Brain microvascular endothelial cell (primary cell): ENCODE results near the gene EBNA1BP2.

Source experiments
- DNase-seq: peaks from one replicate; pipeline ENCODE4 v3.0.0-alpha.2; 2020
- H3K27ac ChIP-seq: fragments of 250-450 bp; sonication (Bioruptor Pico); 2 replicates; pipeline ENCODE4 v1.5.1; 2020; ENCODE audit warnings: mild to moderate bottlenecking, moderate library complexity
- H3K27me3 ChIP-seq: fragments of 250-450 bp; sonication (Bioruptor Pico); replicated peaks from 2 replicates; pipeline ENCODE4 v1.5.1; 2020; ENCODE audit warnings: mild to moderate bottlenecking
- H3K36me3 ChIP-seq: fragments of 250-450 bp; sonication (Bioruptor Pico); replicated peaks from 2 replicates; pipeline ENCODE4 v1.5.1; 2020; ENCODE audit warnings: mild to moderate bottlenecking
- H3K4me3 ChIP-seq: 2 replicates; pipeline ENCODE4 v1.5.1; 2011; ENCODE audit warnings: low read depth, mild to moderate bottlenecking, control low read depth, low read length, moderate library complexity
- CTCF ChIP-seq: IDR thresholded peaks from 2 replicates; pipeline ENCODE4 v1.5.1; 2011; ENCODE audit warnings: low read depth, mild to moderate bottlenecking, moderate library complexity, low read length, control low read depth, inconsistent platforms; ENCODE audit errors: missing control alignments
- in situ Hi-C: cut with HindIII; loops from 2 replicates; pipeline ENCODE4 v1.10.0; 2017; ENCODE audit warnings: low sequenced_read_pairs, low pct_ligation_motif_present

The EBNA1BP2 gene

GRCh38 chr1:43156026-43156425 is 16.1 kb downstream of the EBNA1BP2 start:
- Histone ChIP-seq H3K4me3 (no peak overlapping the region), H3K27ac (no peak overlapping the region), H3K36me3 (no peaks in the 10 kb centered on the region), H3K27me3 (no peaks in the 10 kb centered on the region)
- no peak for DNase-seq
- no peak for TF ChIP-seq CTCF
- in situ Hi-C loops, result no loop called here

GRCh38 chr1:43153443-43153842 is 18.6 kb downstream of the EBNA1BP2 start:
- no peak for DNase-seq
- Histone ChIP-seq H3K27ac (no peak overlapping the region), H3K27me3 (no peaks in the 10 kb centered on the region), H3K36me3 (no peaks in the 10 kb centered on the region), H3K4me3 (no peak overlapping the region)
- in situ Hi-C loops, result no loop called here
- no peak for TF ChIP-seq CTCF

- in situ Hi-C loops, result no loop called here
- no peak overlapping the region for H3K27ac ChIP-seq
Observed at GRCh38 chr1:43152866-43153265, 19.2 kb downstream of the EBNA1BP2 start.

GRCh38 chr1:43149889-43150288 is 22.2 kb downstream of the EBNA1BP2 start:
- in situ Hi-C loops, result no loop called here
- Histone ChIP-seq H3K4me3 (no peak overlapping the region), H3K27ac (no peak overlapping the region), H3K36me3 (no peaks in the 10 kb centered on the region), H3K27me3 (no peaks in the 10 kb centered on the region)
- TF ChIP-seq CTCF, result no peak
- no peak for DNase-seq

More at GRCh38 chr1:43152866-43153265, 19.2 kb downstream of the EBNA1BP2 start:
- no peak for TF ChIP-seq CTCF
- Histone ChIP-seq H3K27me3 (no peaks in the 10 kb centered on the region), H3K4me3 (no peak overlapping the region), H3K36me3 (no peaks in the 10 kb centered on the region)
- DNase-seq, result no peak

- TF ChIP-seq CTCF, result no peak
- H3K4me3 ChIP-seq, result peak overlapping the region; percentile 62
- H3K27ac ChIP-seq, result no peak overlapping the region
- DNase-seq, result peak; percentile 60
- in situ Hi-C loops, result no loop called here
- no peaks in the 10 kb centered on the region for H3K27me3 ChIP-seq
- no peaks in the 10 kb centered on the region for H3K36me3 ChIP-seq
Observed at GRCh38 chr1:43147625-43148327, 24.3 kb downstream of the EBNA1BP2 start.

GRCh38 chr1:43144237-43144636 is 27.9 kb downstream of the EBNA1BP2 start:
- TF ChIP-seq CTCF, result no peak
- H3K4me3 ChIP-seq, result no peak overlapping the region
- H3K27me3 ChIP-seq, result no peaks in the 10 kb centered on the region
- H3K36me3 ChIP-seq, result no peaks in the 10 kb centered on the region
- in situ Hi-C loops, result no loop called here
- H3K27ac ChIP-seq, result no peak overlapping the region
- peak; percentile 56 for DNase-seq
